ENCODE data around the gene EPHB1. TPM values are rescaled to one million over a fixed set of nuclear protein-coding genes. Genes with fewer than 3 reads are reported as not detected.

The EPHB1 gene
- total RNA-seq, 4 donors from 2014 or later: 0.74 to 2.2 (median 1.1) TPM

DNA sequence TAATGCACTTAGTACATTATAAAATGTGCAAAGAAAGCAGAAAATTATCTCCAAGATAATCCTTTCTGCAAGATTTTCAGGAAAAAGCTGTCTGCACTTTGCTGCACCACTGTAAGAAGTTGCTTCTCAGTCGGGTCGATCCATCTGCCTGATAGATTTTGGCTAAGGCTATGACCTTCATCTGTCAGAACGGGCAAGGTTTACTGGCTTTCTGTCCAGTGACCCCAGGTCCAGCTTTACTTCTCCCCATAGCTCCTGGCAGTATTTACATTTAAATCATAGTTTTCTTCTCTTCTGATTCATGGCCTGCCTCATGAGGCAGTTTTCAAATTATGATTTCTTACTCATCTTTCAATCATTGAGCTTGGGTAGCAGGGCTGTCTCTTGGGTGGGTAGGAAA, 422.7 kb downstream of the EPHB1 start:
- DNase-seq (ENCODE audit: low spot score) (no peak), ATAC-seq (ENCODE audit: low FRiP score) (no peak)
- TF ChIP-seq, protein P1, sequence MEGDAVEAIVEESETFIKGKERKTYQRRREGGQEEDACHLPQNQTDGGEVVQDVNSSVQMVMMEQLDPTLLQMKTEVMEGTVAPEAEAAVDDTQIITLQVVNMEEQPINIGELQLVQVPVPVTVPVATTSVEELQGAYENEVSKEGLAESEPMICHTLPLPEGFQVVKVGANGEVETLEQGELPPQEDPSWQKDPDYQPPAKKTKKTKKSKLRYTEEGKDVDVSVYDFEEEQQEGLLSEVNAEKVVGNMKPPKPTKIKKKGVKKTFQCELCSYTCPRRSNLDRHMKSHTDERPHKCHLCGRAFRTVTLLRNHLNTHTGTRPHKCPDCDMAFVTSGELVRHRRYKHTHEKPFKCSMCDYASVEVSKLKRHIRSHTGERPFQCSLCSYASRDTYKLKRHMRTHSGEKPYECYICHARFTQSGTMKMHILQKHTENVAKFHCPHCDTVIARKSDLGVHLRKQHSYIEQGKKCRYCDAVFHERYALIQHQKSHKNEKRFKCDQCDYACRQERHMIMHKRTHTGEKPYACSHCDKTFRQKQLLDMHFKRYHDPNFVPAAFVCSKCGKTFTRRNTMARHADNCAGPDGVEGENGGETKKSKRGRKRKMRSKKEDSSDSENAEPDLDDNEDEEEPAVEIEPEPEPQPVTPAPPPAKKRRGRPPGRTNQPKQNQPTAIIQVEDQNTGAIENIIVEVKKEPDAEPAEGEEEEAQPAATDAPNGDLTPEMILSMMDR (IDR thresholded peaks at IDR 0.05): no peak

DNA sequence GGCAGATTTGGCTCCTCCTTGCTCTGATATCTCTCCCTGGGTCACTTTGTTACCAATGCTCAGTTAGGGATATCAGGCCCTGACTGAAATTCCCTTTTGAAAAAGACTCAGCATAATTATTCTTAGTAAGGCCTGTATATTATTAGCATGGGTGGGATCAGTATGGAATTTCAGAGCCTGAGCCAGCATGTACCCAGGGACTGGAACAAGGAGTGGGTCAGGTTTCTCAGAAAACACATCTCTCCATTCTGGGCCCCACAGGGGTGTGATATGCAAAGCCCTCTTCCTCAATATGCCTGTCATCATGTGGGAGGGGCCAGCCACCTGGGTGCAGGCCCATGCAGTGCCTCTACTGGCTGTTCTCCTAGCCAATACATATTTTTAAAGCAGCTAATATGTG, 423.2 kb downstream of the EPHB1 start:
- DNase-seq (ENCODE audit: low spot score) (no peak), ATAC-seq (ENCODE audit: low FRiP score) (no peak)
- TF ChIP-seq, protein P1 (IDR thresholded peaks at IDR 0.05): no peak

DNA sequence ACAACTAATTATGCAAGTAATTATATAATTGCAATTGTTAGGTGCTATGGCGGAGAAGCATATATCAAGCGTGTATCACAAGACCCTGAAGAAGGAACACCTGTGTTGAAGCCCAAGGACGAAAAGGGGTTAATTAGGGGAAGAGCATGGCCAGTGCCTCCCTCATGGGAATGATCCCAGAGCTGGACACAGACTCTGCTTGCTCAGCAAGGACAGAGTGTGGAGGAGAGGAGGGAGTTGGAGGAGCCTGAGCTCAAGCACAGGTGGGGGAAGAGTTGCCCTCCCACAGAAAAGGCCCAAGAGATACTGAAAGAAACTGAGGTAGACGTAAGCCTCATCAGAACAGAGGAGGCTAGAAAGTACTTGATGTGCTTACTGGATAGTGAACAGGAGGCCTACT, 423.7 kb downstream of the EPHB1 start:
- no peak for ATAC-seq (ENCODE audit: low FRiP score)
- TF ChIP-seq, protein P1 (IDR thresholded peaks at IDR 0.05): no peak
- no peak for DNase-seq (ENCODE audit: low spot score)

DNA sequence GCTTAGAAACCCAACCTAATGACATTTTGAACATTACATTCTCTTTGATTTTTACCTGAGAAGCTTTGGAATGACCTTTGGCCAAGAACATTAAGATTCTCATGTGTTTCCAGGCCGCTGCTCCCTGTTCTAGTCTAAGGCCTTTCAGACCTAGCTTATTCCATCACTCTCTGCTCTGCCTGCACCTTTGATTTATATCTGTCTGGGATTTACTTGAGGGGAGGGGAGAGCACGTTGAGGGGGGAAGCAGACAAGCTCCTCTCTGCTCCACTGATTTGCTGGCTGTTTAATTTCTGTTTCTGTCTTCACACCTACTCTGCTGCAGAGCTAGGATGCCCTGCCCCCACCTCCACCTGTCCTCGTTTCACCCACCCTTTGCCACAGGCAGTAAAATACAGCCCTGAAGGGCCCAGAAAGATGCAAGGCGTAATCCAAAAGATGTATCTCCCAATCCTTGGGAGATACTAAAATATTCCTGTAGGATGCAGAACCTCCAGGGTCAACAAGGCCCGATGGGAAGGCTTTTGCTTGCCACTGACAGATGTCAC, 429.8 kb downstream of the EPHB1 start:
- ATAC-seq (ENCODE audit: low FRiP score): no peak
- no peak for DNase-seq (ENCODE audit: low spot score)
- TF ChIP-seq, protein P1 (IDR thresholded peaks at IDR 0.05): no peak

DNA sequence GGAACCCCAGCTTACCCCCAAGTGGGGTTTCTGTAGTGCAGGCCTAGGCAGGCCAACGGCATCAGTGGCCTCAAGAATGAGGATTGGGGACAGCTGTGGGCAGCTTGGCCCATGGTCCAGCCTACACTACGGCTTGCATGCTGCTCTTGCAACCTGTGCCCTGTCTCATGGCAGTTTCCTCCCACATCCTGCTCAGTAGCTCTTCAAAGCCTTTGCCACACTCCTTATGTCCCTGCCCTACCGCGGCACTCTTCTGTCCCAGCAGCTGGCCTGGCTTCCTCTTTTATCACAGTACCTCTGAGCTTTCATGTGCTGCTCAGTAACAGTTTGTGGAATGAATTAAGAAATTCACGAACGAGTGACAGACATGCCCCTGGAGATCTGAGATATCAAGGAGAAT, 431.0 kb downstream of the EPHB1 start:
- DNase-seq (ENCODE audit: low spot score): no peak
- no peak for ATAC-seq (ENCODE audit: low FRiP score)
- TF ChIP-seq, protein P1 (IDR thresholded peaks at IDR 0.05): no peak

DNA sequence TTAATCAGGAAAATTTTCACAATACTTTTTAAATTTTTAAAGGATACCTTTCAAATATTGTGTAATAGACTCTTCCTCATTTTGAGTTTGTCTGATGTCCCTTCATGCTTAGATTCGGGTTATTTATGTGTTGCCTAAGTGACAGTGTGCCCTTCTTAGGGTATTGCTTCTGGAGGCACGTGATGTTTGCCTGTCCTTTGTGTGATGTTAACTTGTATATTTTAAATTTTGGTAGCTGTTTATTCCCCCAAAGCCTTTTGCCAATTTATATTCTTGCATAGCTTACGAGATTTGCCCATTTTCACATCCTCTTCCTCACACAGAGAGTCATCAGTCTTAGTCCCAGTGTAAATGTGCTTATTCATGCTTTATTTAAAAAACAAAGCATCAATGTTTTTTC, 433.1 kb downstream of the EPHB1 start:
- no peak for ATAC-seq (ENCODE audit: low FRiP score)
- DNase-seq (ENCODE audit: low spot score): no peak
- TF ChIP-seq, protein P1 (IDR thresholded peaks at IDR 0.05): no peak

DNA sequence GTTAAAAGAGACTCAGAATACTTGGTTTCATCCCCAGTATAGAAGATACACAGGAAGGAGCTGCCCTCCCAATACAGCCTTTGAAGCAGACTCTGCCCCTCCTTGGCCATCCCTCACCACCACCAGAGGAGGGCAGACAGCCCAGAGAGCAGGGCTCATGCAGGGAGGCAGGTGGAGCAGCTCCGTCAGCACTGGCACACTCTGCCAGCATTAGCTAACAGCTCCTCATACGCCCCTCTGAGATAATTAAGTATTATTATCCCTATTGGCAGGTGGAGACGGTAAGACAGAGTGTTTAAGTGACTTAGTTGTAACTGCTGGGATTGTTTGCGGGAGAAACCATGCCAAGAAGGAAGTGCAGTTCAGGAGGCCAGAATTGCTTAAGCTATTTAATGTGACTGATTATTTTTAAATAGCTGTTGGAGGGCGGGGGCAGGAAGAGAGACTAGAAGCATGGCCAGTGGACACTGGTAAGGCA, 434.0 kb downstream of the EPHB1 start:
- no peak for DNase-seq (ENCODE audit: low spot score)
- TF ChIP-seq, protein P1 (IDR thresholded peaks at IDR 0.05): no peak
- no peak for ATAC-seq (ENCODE audit: low FRiP score)

All from omental fat pad (tissue), 4 donors.